Activated CD8-positive, alpha-beta T cell treated with anti-CD3 and anti-CD28 coated beads for 36 hours (primary cell): ENCODE data around the gene C1QL3. TPM values are rescaled to one million over a fixed set of nuclear protein-coding genes. Genes with fewer than 3 reads are reported as not detected.

ENCODE experiments used
- ATAC-seq: fragments of 200-7000 bp; cut with Tn5 transposase; one replicate; pipeline ENCODE4 v1.10.0; 2021; ENCODE audit warnings: mild to moderate bottlenecking, moderate library complexity
- CTCF ChIA-PET: fragments of 350-600 bp; sonication (Branson Sonifier 250); formaldehyde crosslinking; loops from one replicate; lab custom pipeline; 2021; ENCODE audit warnings: antibody characterized with exemption; lab: Charles Lee
- POLR2A ChIA-PET: fragments of 350-600 bp; sonication (Branson Sonifier 250); formaldehyde crosslinking; loops from one replicate; lab custom pipeline; 2021; ENCODE audit warnings: antibody characterized with exemption; lab: Charles Lee
- DNase-seq: peaks from one replicate; pipeline ENCODE4 v3.0.0-alpha.2; 2020
- H3K27ac Mint-ChIP-seq: one replicate; pipeline ENCODE4 v1.8.0; 2021; ENCODE audit warnings: mild to moderate bottlenecking, mixed read lengths
- H3K27me3 Mint-ChIP-seq: one replicate; pipeline ENCODE4 v1.8.0; 2021; ENCODE audit warnings: mixed read lengths
- H3K36me3 Mint-ChIP-seq: one replicate; pipeline ENCODE4 v1.8.0; 2021; ENCODE audit warnings: low read depth, mixed read lengths
- H3K4me1 Mint-ChIP-seq: one replicate; pipeline ENCODE4 v1.8.0; 2021; ENCODE audit warnings: low read depth, mixed read lengths
- H3K4me3 Mint-ChIP-seq: one replicate; pipeline ENCODE4 v1.8.0; 2021; ENCODE audit warnings: mild to moderate bottlenecking, moderate library complexity, mixed read lengths
- H3K9me3 Mint-ChIP-seq: one replicate; pipeline ENCODE4 v1.8.0; 2021; ENCODE audit warnings: mixed read lengths
- intact Hi-C: fragments of 100-400 bp; cut with micrococcal nuclease; formaldehyde crosslinking; loops from one replicate; pipeline ENCODE4 v1.10.0; 2022
- total RNA-seq, 2 experiments: library from RNA; stranded (reverse); gene quantifications; one replicate each; pipeline ENCODE4 v1.2.3, GENCODE V29; 2021
- TF ChIP-seq, protein P1 (sequence below): fragments of 200-600 bp; IDR thresholded peaks from one replicate; pipeline ENCODE4 v1.8.0; 2022; ENCODE audit warnings: antibody characterized with exemption, mild to moderate bottlenecking

Gene C1QL3
- under 1 TPM in 1 of 2 experiments, not detected in 1; 0.16 TPM for total RNA-seq

DNA sequence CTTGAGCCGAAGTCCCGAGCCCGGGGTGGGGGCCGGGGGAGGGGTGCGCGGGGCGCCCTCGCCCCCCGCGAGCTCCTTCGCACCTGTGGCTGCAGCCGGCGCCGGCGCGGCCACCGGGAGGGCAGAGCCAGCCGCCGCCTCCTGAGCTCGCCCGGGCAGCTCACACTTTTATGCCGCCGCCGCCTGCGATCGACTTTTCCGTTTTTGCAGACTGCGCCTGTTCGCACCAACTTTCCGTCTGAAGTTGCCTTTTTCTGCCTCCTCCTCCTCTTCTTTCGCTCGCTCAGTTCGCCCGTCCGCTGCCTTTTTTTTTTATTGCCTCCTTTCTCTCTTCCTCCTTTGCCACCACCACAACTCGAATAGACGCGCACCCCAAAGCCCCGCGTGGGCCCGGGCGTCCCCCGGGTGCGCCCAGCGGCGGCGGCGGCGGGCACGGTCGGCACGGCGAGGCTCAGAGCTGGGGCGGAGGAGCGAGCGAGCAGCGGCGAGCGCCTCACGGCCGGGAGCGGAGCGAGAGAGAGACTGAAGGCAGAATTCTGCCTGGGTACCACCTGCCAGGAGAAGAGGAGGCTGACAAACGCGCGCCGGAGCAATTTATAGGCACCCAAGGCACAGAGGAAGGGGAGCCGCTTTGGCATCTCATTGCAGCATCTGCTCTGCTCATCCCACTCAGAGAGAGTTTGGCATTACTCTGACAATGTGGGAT is at the start of gene C1QL3:
Gene C1QL3 (minus strand): TSS at position 569 of the 706 bp plus-strand sequence. CDS start 814 bp downstream, outside the sequence.
- POLR2A ChIA-PET, result interaction anchor here (1.7 kb wide), 1 partner anchor 84 kb away, joined by 5 read pairs; the partner anchor contains the start of gene PTER
- ATAC-seq, result peak; percentile 60
- TF ChIP-seq, protein P1, sequence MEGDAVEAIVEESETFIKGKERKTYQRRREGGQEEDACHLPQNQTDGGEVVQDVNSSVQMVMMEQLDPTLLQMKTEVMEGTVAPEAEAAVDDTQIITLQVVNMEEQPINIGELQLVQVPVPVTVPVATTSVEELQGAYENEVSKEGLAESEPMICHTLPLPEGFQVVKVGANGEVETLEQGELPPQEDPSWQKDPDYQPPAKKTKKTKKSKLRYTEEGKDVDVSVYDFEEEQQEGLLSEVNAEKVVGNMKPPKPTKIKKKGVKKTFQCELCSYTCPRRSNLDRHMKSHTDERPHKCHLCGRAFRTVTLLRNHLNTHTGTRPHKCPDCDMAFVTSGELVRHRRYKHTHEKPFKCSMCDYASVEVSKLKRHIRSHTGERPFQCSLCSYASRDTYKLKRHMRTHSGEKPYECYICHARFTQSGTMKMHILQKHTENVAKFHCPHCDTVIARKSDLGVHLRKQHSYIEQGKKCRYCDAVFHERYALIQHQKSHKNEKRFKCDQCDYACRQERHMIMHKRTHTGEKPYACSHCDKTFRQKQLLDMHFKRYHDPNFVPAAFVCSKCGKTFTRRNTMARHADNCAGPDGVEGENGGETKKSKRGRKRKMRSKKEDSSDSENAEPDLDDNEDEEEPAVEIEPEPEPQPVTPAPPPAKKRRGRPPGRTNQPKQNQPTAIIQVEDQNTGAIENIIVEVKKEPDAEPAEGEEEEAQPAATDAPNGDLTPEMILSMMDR, result peak; percentile 10
- CTCF ChIA-PET, result no interaction called here
- H3K9me3 Mint-ChIP-seq, result no peaks in the 10 kb centered on the region
- peak; percentile 54 for DNase-seq
- intact Hi-C loops, result loop anchor here (10.0 kb wide), 1 partner anchor 253 kb away; no protein-coding TSS in a partner anchor
- peaks cover 2% of the 10 kb centered on the region for H3K4me1 Mint-ChIP-seq
- H3K27ac Mint-ChIP-seq, result no peak within 1 kb of the TSS
- H3K4me3 Mint-ChIP-seq, result peak within 1 kb of the TSS; percentile 71
- peaks cover 41% of the 10 kb centered on the region for H3K27me3 Mint-ChIP-seq
- peaks cover 4% of the 10 kb centered on the region for H3K36me3 Mint-ChIP-seq

DNA sequence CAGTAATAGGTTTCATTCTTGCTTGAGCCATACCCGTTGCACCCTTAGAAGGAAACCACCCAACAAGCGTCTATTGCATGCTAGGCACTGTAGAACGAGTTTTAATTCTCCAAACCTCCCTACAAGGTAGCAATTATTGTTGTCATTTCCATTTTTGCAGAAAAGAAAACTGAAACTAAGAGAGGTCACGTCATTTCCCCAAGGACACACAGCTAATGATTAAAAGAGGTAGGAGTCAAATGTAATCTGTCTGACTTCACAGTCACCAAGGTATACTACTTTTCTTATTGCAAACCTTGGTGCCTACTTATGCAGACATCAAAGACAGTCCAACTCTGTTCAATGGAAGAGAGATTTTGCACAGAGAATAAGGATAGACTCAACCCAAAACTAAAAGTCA is 49.1 kb upstream of the C1QL3 start:
- ChIA-PET CTCF (no interaction called here), POLR2A (no interaction called here)
- no peak for ATAC-seq
- Mint-ChIP-seq H3K4me3 (no peak overlapping the region), H3K27me3 (peaks cover 21% of the 10 kb centered on the region), H3K27ac (no peak overlapping the region), H3K4me1 (peaks cover 5% of the 10 kb centered on the region), H3K36me3 (no peaks in the 10 kb centered on the region), H3K9me3 (no peaks in the 10 kb centered on the region)
- intact Hi-C loops, result no loop called here
- TF ChIP-seq, protein P1, result no peak
- no peak for DNase-seq

DNA sequence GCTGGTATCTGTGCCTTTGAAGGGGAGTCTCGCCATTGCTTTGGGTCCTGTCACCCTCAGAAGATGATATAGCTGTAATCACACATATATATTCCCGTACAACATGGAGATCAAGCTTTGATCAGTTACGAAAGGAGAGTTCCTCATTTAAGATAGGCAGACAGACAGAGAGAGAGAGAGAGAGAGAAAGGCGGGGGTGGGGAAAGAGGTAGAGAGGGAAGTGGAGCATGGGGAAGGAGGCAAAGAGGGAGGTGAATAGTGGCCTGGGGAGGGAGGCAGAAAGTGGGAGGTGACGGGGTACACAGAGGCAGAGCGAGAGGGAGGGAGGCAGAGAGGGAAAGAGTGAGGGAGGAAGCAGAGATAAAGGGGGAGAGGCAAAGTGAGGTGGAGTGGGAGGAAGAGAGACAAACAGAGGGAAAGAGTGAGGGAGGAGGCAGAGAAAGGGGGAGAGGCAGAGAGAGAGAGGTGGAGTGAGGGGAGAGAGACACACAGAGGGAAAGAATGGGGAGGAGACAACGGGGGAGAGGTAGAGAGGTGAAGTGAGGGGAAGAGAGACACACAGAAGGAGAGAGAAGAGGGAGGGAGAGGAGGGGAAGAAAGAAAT is 44.6 kb upstream of the C1QL3 start:
- Mint-ChIP-seq H3K27me3 (peaks cover 22% of the 10 kb centered on the region), H3K36me3 (no peaks in the 10 kb centered on the region), H3K9me3 (no peaks in the 10 kb centered on the region), H3K4me3 (no peak overlapping the region), H3K4me1 (peaks cover 5% of the 10 kb centered on the region), H3K27ac (no peak overlapping the region)
- TF ChIP-seq, protein P1, result no peak
- ATAC-seq, result no peak
- intact Hi-C loops, result no loop called here
- no peak for DNase-seq
- ChIA-PET CTCF (interaction anchor here (0.7 kb wide), 1 partner anchor 50 kb away, joined by 3 read pairs; no protein-coding TSS in a partner anchor), POLR2A (no interaction called here)

DNA sequence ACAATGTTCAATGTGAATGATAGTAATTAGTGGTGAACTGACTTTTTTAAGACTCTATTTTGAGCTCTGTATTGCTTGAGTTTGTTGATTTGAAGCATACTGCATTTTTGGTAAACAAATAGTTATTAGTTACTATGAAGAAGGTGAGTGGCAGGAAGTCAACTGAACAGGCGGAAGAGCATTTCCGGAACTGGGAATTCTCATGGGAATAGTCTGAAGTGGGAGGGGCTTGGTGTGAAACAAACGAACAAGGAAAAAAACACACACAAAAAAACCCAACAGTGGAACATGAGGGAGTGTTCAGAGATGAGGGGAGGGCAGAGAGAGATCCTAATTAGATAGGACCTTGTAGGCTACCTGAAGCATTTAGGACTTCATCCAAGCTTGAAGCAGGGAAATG is 43.9 kb upstream of the C1QL3 start:
- ATAC-seq (no peak), DNase-seq (no peak)
- CTCF ChIA-PET, result interaction anchor here (0.7 kb wide), 1 partner anchor 51 kb away, joined by 3 read pairs; no protein-coding TSS in a partner anchor
- Mint-ChIP-seq H3K36me3 (no peaks in the 10 kb centered on the region), H3K4me3 (no peak overlapping the region), H3K9me3 (no peaks in the 10 kb centered on the region), H3K4me1 (peaks cover 1% of the 10 kb centered on the region), H3K27ac (no peak overlapping the region), H3K27me3 (peaks cover 21% of the 10 kb centered on the region)
- intact Hi-C loops, result no loop called here
- TF ChIP-seq, protein P1, result no peak
- POLR2A ChIA-PET, result no interaction called here

DNA sequence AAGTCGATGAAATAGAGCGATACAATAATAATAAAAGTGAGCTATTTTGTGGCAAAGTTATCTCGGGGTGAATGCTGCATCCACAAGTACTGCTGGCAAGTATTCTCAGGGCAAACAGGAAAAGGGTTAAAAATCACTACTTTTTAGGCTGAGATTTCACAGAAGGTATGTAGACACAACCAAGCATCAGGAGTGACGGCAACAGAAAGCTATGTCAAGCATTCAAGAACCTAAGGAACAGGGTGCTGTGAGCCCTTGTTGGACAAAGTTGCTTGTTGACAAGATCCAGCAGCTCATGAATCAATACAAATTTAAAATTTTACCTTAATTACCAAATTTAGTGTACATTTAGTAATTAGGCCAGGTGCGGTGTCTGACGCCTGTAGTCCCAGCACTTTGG is 41.2 kb upstream of the C1QL3 start:
- Mint-ChIP-seq H3K36me3 (no peaks in the 10 kb centered on the region), H3K4me3 (no peak overlapping the region), H3K4me1 (no peaks in the 10 kb centered on the region), H3K9me3 (no peaks in the 10 kb centered on the region), H3K27ac (no peak overlapping the region), H3K27me3 (peaks cover 20% of the 10 kb centered on the region)
- DNase-seq (no peak), ATAC-seq (no peak)
- POLR2A ChIA-PET, result no interaction called here
- intact Hi-C loops, result no loop called here
- CTCF ChIA-PET, result no interaction called here
- TF ChIP-seq, protein P1, result no peak
